Sigmoid colon (tissue), 7 donors: Measurements from ENCODE around the gene STAG1. TPM values are rescaled to one million over a fixed set of nuclear protein-coding genes. Genes with fewer than 3 reads are reported as not detected.

Experiments
- DNase-seq: peaks from one replicate; pipeline ENCODE4 v3.0.0-alpha.2; 2019
- H3K27ac ChIP-seq, 4 donors: fragments of 200-600 bp; sonication (generic); one replicate each; pipeline ENCODE4 v1.5.1; 2016 to 2019; ENCODE audit warnings: mild to moderate bottlenecking in 1 of 4
- H3K27me3 ChIP-seq, 3 donors: fragments of 200-600 bp; sonication (generic); one replicate each; pipeline ENCODE4 v1.5.1; 2019; ENCODE audit warnings: mild to moderate bottlenecking in 1 of 3
- H3K36me3 ChIP-seq, 4 donors: fragments of 200-600 bp; sonication (generic); one replicate each; pipeline ENCODE4 v1.5.1; 2016 to 2019
- H3K4me1 ChIP-seq, 4 donors: fragments of 200-600 bp; sonication (generic); one replicate each; pipeline ENCODE4 v1.5.1; 2017 to 2019
- H3K4me3 ChIP-seq, 4 donors: fragments of 200-600 bp; sonication (generic); one replicate each; pipeline ENCODE4 v1.5.1; 2017 to 2019; ENCODE audit warnings: mild to moderate bottlenecking in 2 of 4, moderate library complexity in 1 of 4
- H3K9me3 ChIP-seq, 4 donors: fragments of 200-600 bp in 3 of 4; sonication (generic) in 3 of 4; one replicate each; pipeline versions ENCODE4 v1.5.1 to v1.6.1; 2013 to 2019
- EP300 ChIP-seq, 4 donors: sonication (generic); formaldehyde crosslinking; IDR thresholded peaks; one replicate each; pipeline ENCODE4 v1.6.1; 2017; ENCODE audit warnings: antibody characterized with exemption in 4 of 4
- POLR2A ChIP-seq, 2 donors: fragments of 450-650 bp; IDR thresholded peaks; one replicate each; pipeline ENCODE4 v1.6.1; 2016; ENCODE audit warnings: antibody characterized with exemption in 2 of 2, mild to moderate bottlenecking in 2 of 2, moderate library complexity in 2 of 2
- POLR2AphosphoS5 ChIP-seq, 4 donors: sonication (generic); formaldehyde crosslinking; IDR thresholded peaks; one replicate each; pipeline ENCODE4 v1.6.1; 2017; ENCODE audit warnings: antibody characterized with exemption in 4 of 4
- WGBS, 2 donors: extraction: QIAGEN DNeasy Blood & Tissue Kit; methylation state at CpG; one replicate each; pipeline ENCODE4 v1.1.7; 2013; 5-methylcytosine and 5-hydroxymethylcytosine counted together
- intact Hi-C: fragments of 100-400 bp; cut with DNase I; formaldehyde crosslinking; loops from one replicate; pipeline ENCODE4 v1.15.1; 2023
- polyA plus RNA-seq, 3 donors: library from polyadenylated mRNA; stranded (reverse); fragments of 200-250 nt; gene quantifications; one replicate each; pipeline ENCODE4 v1.2.3, GENCODE V29; 2013
- total RNA-seq, 4 donors: library from RNA; depleted of rRNA; stranded (reverse); fragments of >200 nt; gene quantifications; one replicate each; pipeline ENCODE4 v1.1.0, GENCODE V29; 2016
- TF ChIP-seq, protein P1 (sequence below), 4 experiments: fragments of 450-650 bp in 3 of 4; fragments of 200-600 bp in 1 of 4; IDR thresholded peaks; one replicate each; pipeline ENCODE4 v1.5.1; 2016 to 2019; ENCODE audit warnings: antibody characterized with exemption in 4 of 4, mild to moderate bottlenecking in 3 of 4, moderate library complexity in 2 of 4
- donor health status: healthy with polysubstance abuse.
- donor health status: Bipolar disorder and iron deficiency.
- donor health status: healthy.

STAG1 gene
- total and polyA plus RNA-seq, 7 donors = 12.0 to 52.8 (median 37.3) TPM

DNA sequence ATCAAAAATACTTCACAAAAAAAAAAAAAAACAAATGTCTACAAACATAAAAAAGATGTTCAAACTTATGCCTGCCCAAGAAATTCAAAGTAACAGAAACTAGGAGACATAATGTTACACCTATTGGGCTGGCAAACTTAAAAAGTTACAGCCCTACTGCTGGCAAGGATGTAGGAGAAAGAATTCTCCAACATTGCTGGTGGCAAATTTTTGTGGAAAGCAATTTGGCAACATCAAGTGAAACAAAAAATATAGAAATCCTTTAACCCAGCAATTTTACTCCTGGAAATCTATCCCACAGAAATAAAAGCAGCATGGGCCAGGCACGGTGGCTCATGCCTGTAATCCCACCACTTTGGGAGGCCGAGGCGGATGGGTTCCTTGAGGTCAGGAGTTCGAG is 73.2 kb downstream of the STAG1 start:
- peaks cover 0 to 45% (median 28%) of the 10 kb centered on the region in 4 donors for H3K4me1 ChIP-seq
- DNase-seq = no peak
- WGBS, 2 donors = 96% methylated on average over 4 of the region's 4 CpGs
- intact Hi-C loops = no loop called here
- TF ChIP-seq POLR2AphosphoS5 (IDR thresholded peaks at IDR 0.05) (no peak), POLR2A (IDR thresholded peaks at IDR 0.05) (no peak), EP300 (IDR thresholded peaks at IDR 0.05) (no peak)
- TF ChIP-seq, protein P1, sequence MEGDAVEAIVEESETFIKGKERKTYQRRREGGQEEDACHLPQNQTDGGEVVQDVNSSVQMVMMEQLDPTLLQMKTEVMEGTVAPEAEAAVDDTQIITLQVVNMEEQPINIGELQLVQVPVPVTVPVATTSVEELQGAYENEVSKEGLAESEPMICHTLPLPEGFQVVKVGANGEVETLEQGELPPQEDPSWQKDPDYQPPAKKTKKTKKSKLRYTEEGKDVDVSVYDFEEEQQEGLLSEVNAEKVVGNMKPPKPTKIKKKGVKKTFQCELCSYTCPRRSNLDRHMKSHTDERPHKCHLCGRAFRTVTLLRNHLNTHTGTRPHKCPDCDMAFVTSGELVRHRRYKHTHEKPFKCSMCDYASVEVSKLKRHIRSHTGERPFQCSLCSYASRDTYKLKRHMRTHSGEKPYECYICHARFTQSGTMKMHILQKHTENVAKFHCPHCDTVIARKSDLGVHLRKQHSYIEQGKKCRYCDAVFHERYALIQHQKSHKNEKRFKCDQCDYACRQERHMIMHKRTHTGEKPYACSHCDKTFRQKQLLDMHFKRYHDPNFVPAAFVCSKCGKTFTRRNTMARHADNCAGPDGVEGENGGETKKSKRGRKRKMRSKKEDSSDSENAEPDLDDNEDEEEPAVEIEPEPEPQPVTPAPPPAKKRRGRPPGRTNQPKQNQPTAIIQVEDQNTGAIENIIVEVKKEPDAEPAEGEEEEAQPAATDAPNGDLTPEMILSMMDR (IDR thresholded peaks at IDR 0.05) = no peak
- no peak overlapping the region for H3K27ac ChIP-seq
- H3K4me3 ChIP-seq = no peak overlapping the region
- no peaks in the 10 kb centered on the region for H3K36me3 ChIP-seq
- H3K9me3 ChIP-seq = no peaks in the 10 kb centered on the region
- no peaks in the 10 kb centered on the region for H3K27me3 ChIP-seq

DNA sequence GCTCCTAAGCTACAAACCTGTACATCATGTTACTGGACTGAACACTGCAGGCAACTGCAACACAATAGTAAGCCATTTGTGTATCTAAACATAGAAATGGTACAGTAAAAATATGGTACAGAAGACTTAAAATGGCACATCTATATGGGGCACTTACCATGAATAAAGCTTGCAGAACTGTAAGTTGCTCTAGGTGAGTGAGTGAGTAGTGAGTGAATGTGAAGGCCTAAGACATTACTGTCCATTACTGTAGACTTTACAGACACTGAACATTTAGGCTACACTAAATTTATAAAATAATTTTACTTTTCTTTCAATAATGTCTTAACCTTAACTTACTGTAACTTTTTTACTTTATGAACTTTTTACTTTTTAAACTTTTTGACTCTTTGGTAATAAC is 76.2 kb downstream of the STAG1 start:
- H3K9me3 ChIP-seq = no peaks in the 10 kb centered on the region
- intact Hi-C loops = no loop called here
- H3K36me3 ChIP-seq = no peaks in the 10 kb centered on the region
- TF ChIP-seq POLR2A (IDR thresholded peaks at IDR 0.05) (no peak), EP300 (IDR thresholded peaks at IDR 0.05) (no peak), POLR2AphosphoS5 (IDR thresholded peaks at IDR 0.05) (no peak)
- TF ChIP-seq, protein P1 (IDR thresholded peaks at IDR 0.05) = no peak
- no peak overlapping the region for H3K4me3 ChIP-seq
- H3K4me1 ChIP-seq = peaks cover 0 to 59% (median 40%) of the 10 kb centered on the region in 4 donors
- no peaks in the 10 kb centered on the region for H3K27me3 ChIP-seq
- H3K27ac ChIP-seq = no peak overlapping the region
- no peak for DNase-seq

DNA sequence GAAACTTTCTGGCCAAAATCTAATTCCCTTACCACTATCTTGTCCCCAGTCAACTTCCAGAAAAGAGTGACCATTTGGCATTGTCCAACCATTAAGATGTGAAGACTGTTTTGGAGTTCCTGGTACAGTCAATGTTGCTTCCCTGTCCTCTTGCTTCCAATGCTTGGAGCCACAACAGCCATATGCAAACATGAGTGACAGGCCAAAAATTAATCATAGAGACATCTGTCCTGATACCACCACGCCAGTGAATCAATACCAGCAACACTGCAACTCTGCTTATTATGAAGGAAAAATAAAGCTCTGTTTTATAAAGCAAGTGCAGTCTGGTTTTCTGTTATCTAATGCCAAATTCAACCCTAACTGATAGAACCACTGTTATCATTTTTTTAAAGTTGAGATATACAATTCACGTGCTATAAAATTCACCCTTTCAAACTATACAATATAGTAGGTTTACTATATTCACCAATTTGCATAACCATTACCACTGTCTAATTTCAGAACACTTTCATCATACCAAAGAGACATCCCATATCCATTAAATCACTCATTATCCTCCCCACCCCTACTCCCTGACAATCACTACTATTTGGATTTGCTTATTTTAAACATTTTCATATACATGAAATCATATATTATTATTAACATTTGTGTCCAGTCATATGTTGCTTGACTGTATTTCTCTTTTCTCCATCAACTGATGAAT is 76.9 kb downstream of the STAG1 start:
- intact Hi-C loops = no loop called here
- TF ChIP-seq POLR2AphosphoS5 (IDR thresholded peaks at IDR 0.05) (no peak), POLR2A (IDR thresholded peaks at IDR 0.05) (no peak), EP300 (IDR thresholded peaks at IDR 0.05) (no peak)
- TF ChIP-seq, protein P1 (IDR thresholded peaks at IDR 0.05) = no peak
- H3K36me3 ChIP-seq = no peaks in the 10 kb centered on the region
- H3K4me3 ChIP-seq = no peak overlapping the region
- H3K27ac ChIP-seq = no peak overlapping the region
- H3K27me3 ChIP-seq = no peaks in the 10 kb centered on the region
- H3K9me3 ChIP-seq = no peaks in the 10 kb centered on the region
- WGBS, 2 donors = 81 to 86% methylated on average over 2 of the region's 2 CpGs
- no peak for DNase-seq
- peaks cover 0 to 59% (median 38%) of the 10 kb centered on the region in 4 donors for H3K4me1 ChIP-seq

DNA sequence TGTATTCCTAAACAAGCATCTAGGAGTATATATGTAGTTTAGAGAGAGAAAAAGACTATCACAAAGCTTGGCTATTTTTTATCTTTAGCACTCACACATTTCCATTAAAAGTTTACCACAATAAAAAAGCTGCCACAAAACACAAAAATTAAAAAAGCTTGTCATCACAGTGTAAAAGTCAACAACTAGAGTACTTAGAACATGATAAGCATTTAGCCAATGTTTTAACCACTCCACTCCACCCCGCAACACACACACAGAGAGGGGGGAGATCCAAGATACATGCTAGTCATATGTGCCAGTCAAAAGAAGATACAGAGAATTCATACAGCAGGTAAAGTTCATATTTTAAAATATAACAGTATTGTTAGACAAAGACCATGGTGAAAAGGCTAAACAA is 79.7 kb downstream of the STAG1 start:
- 96 to 98% methylated on average over 1 of the region's 1 CpG for WGBS, 2 donors
- no peak overlapping the region for H3K27ac ChIP-seq
- TF ChIP-seq, protein P1 (IDR thresholded peaks at IDR 0.05) = no peak
- no peak overlapping the region for H3K4me3 ChIP-seq
- no peak for DNase-seq
- H3K27me3 ChIP-seq = no peaks in the 10 kb centered on the region
- H3K36me3 ChIP-seq = no peaks in the 10 kb centered on the region
- intact Hi-C loops = no loop called here
- H3K4me1 ChIP-seq = peaks cover 0 to 51% (median 26%) of the 10 kb centered on the region in 4 donors
- H3K9me3 ChIP-seq = no peaks in the 10 kb centered on the region

DNA sequence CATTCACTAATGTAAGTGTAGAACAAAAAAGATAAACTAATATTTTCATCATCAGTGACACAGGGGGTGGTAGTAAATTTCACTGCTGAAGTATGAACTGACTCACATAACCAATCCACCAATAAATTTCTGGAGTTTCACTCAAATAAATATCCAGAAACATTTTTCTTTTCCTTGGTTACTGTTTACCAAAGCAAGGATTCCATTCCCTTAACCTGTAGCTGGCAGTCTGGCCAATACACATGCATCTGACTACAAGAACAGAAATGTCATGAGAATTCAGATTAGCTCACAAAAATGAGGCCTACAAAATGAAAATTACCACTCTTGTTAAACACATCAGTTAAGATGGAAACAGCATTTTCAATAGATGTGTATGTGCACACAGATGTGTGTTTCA is 80.3 kb downstream of the STAG1 start:
- Histone ChIP-seq H3K27me3 (no peaks in the 10 kb centered on the region), H3K27ac (no peak overlapping the region), H3K4me3 (no peak overlapping the region), H3K36me3 (no peaks in the 10 kb centered on the region), H3K9me3 (no peaks in the 10 kb centered on the region), H3K4me1 (peaks cover 0 to 45% (median 23%) of the 10 kb centered on the region in 4 donors)
- DNase-seq = no peak
- intact Hi-C loops = no loop called here
- TF ChIP-seq POLR2AphosphoS5 (IDR thresholded peaks at IDR 0.05) (no peak), POLR2A (IDR thresholded peaks at IDR 0.05) (no peak), EP300 (IDR thresholded peaks at IDR 0.05) (no peak)
- TF ChIP-seq, protein P1 (IDR thresholded peaks at IDR 0.05) = no peak
